HEK293 (cell line): ENCODE measurements around the gene BLOC1S6.

Experiments used
- CTCF ChIA-PET: fragments of 350-600 bp; formaldehyde crosslinking; extraction: SDS; loops from one replicate; lab custom pipeline; 2021; ENCODE audit warnings: antibody characterized with exemption; lab: Yijun Ruan, JAX
- POLR2A ChIA-PET: fragments of 300-600 bp; formaldehyde crosslinking; extraction: SDS; loops from one replicate; lab custom pipeline; 2020; ENCODE audit warnings: antibody characterized with exemption, inconsistent platforms; lab: Yijun Ruan, JAX
- H3K27ac ChIP-seq: fragments of 200-500 bp; sonication (Bioruptor generic); 2 replicates; pipeline ENCODE4 v1.5.1; 2014; ENCODE audit warnings: low read depth, low read length, control low read depth, inconsistent platforms; ENCODE audit errors: extremely low read depth
- H3K36me3 ChIP-seq, 2 experiments: fragments of 200-500 bp in 1 of 2; sonication (Bioruptor generic) in 1 of 2; 1 replicate in 1 of 2; 2 replicates in 1 of 2; pipeline ENCODE4 v1.5.1; 2014 to 2017; ENCODE audit warnings: inconsistent platforms in 2 of 2, low read length in 2 of 2; ENCODE audit not compliant: control insufficient read depth in 2 of 2, insufficient read depth in 1 of 2
- H3K4me1 ChIP-seq: fragments of 200-500 bp; sonication (Bioruptor generic); 2 replicates; pipeline ENCODE4 v1.5.1; 2014; ENCODE audit warnings: mild to moderate bottlenecking, low read length, inconsistent platforms; ENCODE audit not compliant: control insufficient read depth, insufficient read depth
- H3K4me3 ChIP-seq: 2 replicates; pipeline ENCODE4 v1.5.1; 2011; ENCODE audit warnings: low read depth, mild to moderate bottlenecking, control low read depth, low read length, moderate library complexity
- H3K9me3 ChIP-seq: fragments of 200-500 bp; sonication (Bioruptor generic); 2 replicates; pipeline ENCODE4 v1.5.1; 2014; ENCODE audit warnings: low read depth, low read length, inconsistent platforms; ENCODE audit not compliant: control insufficient read depth, insufficient read depth
- BCL11A ChIP-seq: fragments of 450-650 bp; formaldehyde crosslinking; IDR thresholded peaks from 2 replicates; pipeline ENCODE4 v1.5.1; 2016; ENCODE audit warnings: low read depth, missing biosample characterization, missing genetic modification characterization
- HOXD13 ChIP-seq: sonication (generic); formaldehyde crosslinking; IDR thresholded peaks from 2 replicates; pipeline ENCODE4 v1.8.0; 2022; ENCODE audit warnings: missing genetic modification reagents, borderline replicate concordance
- OSR2 ChIP-seq: fragments of 450-650 bp; formaldehyde crosslinking; IDR thresholded peaks from 2 replicates; pipeline ENCODE4 v1.5.1; 2016; ENCODE audit warnings: missing biosample characterization, missing genetic modification characterization
- PRDM1 ChIP-seq: fragments of 450-650 bp; formaldehyde crosslinking; IDR thresholded peaks from 2 replicates; pipeline ENCODE4; 2016; ENCODE audit warnings: missing biosample characterization, missing genetic modification characterization
- PRDM6 ChIP-seq: fragments of 450-650 bp; formaldehyde crosslinking; IDR thresholded peaks from 2 replicates; pipeline ENCODE4 v1.5.1; 2017; ENCODE audit warnings: missing biosample characterization, missing genetic modification characterization
- TCF7L2 ChIP-seq: IDR thresholded peaks from 2 replicates; pipeline ENCODE4 v1.6.1; 2011; ENCODE audit warnings: low read depth, mild to moderate bottlenecking, inconsistent platforms, low read length, moderate library complexity, borderline replicate concordance
- ZBTB11 ChIP-seq: fragments of 450-650 bp; formaldehyde crosslinking; conservative IDR thresholded peaks from 2 replicates; pipeline ENCODE4 v1.5.1; 2016; ENCODE audit warnings: low read depth, missing biosample characterization, missing genetic modification characterization
- ZBTB20 ChIP-seq: fragments of 450-650 bp; formaldehyde crosslinking; IDR thresholded peaks from 2 replicates; pipeline ENCODE4 v1.5.1; 2016; ENCODE audit warnings: missing biosample characterization, missing genetic modification characterization
- ZBTB49 ChIP-seq: fragments of 450-650 bp; formaldehyde crosslinking; IDR thresholded peaks from 2 replicates; pipeline ENCODE4 v1.5.1; 2016; ENCODE audit warnings: missing biosample characterization, missing genetic modification characterization, low read depth
- ZNF112 ChIP-seq: fragments of 450-650 bp; formaldehyde crosslinking; IDR thresholded peaks from 2 replicates; pipeline ENCODE4 v1.5.0; 2017; ENCODE audit warnings: missing biosample characterization, missing genetic modification characterization
- ZNF175 ChIP-seq: fragments of 450-650 bp; formaldehyde crosslinking; IDR thresholded peaks from 2 replicates; pipeline ENCODE4 v1.5.1; 2016; ENCODE audit warnings: missing biosample characterization, missing genetic modification characterization
- ZNF555 ChIP-seq: fragments of 450-650 bp; formaldehyde crosslinking; conservative IDR thresholded peaks from 2 replicates; pipeline ENCODE4 v1.5.1; 2017; ENCODE audit warnings: missing biosample characterization, mild to moderate bottlenecking, missing genetic modification characterization, inconsistent platforms
- ZNF596 ChIP-seq: fragments of 450-650 bp; IDR thresholded peaks from 2 replicates; pipeline ENCODE4 v1.5.0; 2018; ENCODE audit warnings: missing biosample characterization, mild to moderate bottlenecking, missing genetic modification characterization, moderate library complexity
- ZNF600 ChIP-seq: fragments of 450-650 bp; formaldehyde crosslinking; IDR thresholded peaks from 2 replicates; pipeline ENCODE4 v1.5.1; 2016; ENCODE audit warnings: missing biosample characterization, missing genetic modification characterization
- ZNF626 ChIP-seq: fragments of 450-650 bp; sonication (Bioruptor Pico); formaldehyde crosslinking; IDR thresholded peaks from 2 replicates; pipeline ENCODE4 v1.5.1; 2018; ENCODE audit warnings: missing biosample characterization, missing genetic modification characterization, inconsistent platforms
- ZNF791 ChIP-seq: fragments of 450-650 bp; formaldehyde crosslinking; IDR thresholded peaks from 2 replicates; pipeline ENCODE4 v1.5.1; 2016; ENCODE audit warnings: missing biosample characterization, missing genetic modification characterization
- TF ChIP-seq, protein P1 (sequence below): fragments of 450-650 bp; formaldehyde crosslinking; IDR thresholded peaks from 2 replicates; pipeline ENCODE4 v1.5.1; 2016; ENCODE audit warnings: missing biosample characterization, missing genetic modification characterization
- TF ChIP-seq, protein P2 (sequence below): fragments of 450-650 bp; formaldehyde crosslinking; IDR thresholded peaks from 2 replicates; pipeline ENCODE4 v1.5.0; 2017; ENCODE audit warnings: missing biosample characterization, missing genetic modification characterization, borderline replicate concordance
- TF ChIP-seq, protein P3 (sequence below): fragments of 450-650 bp; formaldehyde crosslinking; IDR thresholded peaks from 2 replicates; pipeline ENCODE4 v1.5.1; 2016; ENCODE audit warnings: missing biosample characterization, missing genetic modification characterization
- TF ChIP-seq, protein P4 (sequence below): fragments of 450-650 bp; formaldehyde crosslinking; IDR thresholded peaks from 2 replicates; pipeline ENCODE4 v1.5.1; 2016; ENCODE audit warnings: missing biosample characterization, missing genetic modification characterization

The BLOC1S6 gene

DNA sequence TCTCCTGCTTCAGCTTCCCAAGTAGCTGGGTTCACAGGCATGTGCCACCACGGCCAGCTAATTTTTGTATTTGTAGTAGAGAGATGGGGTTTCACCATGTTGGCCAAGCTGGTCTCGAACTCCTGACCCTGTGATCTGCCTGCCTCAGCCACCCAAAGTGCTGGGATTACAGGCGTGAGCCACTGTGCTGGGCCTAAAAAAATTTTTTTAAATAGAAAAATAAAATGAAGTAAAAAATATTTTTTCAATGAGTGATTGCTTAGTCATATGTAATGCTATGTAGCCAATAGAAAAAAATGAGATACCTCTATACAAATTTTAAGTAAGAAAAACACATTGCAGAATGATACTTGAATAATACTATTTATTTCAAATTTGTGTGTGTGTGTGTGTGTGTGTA is 36.7 kb upstream of the BLOC1S6 start:
- ChIA-PET CTCF (interaction anchor here (0.7 kb wide), 2 partner anchors 120 to 684 kb away, joined by 3 read pairs; no protein-coding TSS in a partner anchor), POLR2A (no interaction called here)
- Histone ChIP-seq H3K4me3 (no peak overlapping the region), H3K9me3 (no peaks in the 10 kb centered on the region), H3K27ac (no peak overlapping the region), H3K36me3 (no peaks in the 10 kb centered on the region), H3K4me1 (no peaks in the 10 kb centered on the region)
- TF ChIP-seq ZNF600 (tag by site-specific recombination) = no peak
- no peak for TF ChIP-seq PRDM6 (tag by site-specific recombination)
- TF ChIP-seq ZNF791 (tag by site-specific recombination) = no peak
- TF ChIP-seq, protein P1, sequence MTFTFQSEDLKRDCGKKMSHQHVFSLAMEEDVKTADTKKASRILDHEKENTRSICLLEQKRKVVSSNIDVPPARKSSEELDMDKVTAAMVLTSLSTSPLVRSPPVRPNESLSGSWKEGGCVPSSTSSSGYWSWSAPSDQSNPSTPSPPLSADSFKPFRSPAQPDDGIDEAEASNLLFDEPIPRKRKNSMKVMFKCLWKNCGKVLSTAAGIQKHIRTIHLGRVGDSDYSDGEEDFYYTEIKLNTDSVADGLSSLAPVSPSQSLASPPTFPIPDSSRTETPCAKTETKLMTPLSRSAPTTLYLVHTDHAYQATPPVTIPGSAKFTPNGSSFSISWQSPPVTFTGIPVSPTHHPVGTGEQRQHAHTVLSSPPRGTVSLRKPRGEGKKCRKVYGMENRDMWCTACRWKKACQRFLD (tag by site-specific recombination) = no peak
- TF ChIP-seq ZNF555 (tag by site-specific recombination) = no peak
- TF ChIP-seq, protein P2, sequence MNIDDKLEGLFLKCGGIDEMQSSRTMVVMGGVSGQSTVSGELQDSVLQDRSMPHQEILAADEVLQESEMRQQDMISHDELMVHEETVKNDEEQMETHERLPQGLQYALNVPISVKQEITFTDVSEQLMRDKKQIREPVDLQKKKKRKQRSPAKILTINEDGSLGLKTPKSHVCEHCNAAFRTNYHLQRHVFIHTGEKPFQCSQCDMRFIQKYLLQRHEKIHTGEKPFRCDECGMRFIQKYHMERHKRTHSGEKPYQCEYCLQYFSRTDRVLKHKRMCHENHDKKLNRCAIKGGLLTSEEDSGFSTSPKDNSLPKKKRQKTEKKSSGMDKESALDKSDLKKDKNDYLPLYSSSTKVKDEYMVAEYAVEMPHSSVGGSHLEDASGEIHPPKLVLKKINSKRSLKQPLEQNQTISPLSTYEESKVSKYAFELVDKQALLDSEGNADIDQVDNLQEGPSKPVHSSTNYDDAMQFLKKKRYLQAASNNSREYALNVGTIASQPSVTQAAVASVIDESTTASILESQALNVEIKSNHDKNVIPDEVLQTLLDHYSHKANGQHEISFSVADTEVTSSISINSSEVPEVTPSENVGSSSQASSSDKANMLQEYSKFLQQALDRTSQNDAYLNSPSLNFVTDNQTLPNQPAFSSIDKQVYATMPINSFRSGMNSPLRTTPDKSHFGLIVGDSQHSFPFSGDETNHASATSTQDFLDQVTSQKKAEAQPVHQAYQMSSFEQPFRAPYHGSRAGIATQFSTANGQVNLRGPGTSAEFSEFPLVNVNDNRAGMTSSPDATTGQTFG (tag by site-specific recombination) = no peak
- TF ChIP-seq ZNF626 (tag by site-specific recombination) = no peak
- TF ChIP-seq, protein P3, sequence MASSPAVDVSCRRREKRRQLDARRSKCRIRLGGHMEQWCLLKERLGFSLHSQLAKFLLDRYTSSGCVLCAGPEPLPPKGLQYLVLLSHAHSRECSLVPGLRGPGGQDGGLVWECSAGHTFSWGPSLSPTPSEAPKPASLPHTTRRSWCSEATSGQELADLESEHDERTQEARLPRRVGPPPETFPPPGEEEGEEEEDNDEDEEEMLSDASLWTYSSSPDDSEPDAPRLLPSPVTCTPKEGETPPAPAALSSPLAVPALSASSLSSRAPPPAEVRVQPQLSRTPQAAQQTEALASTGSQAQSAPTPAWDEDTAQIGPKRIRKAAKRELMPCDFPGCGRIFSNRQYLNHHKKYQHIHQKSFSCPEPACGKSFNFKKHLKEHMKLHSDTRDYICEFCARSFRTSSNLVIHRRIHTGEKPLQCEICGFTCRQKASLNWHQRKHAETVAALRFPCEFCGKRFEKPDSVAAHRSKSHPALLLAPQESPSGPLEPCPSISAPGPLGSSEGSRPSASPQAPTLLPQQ (tag by site-specific recombination) = no peak
- no peak for TF ChIP-seq ZNF596 (tag by site-specific recombination)
- TF ChIP-seq OSR2 (tag by site-specific recombination) = no peak
- TF ChIP-seq ZNF175 (tag by site-specific recombination) = no peak
- no peak for TF ChIP-seq ZBTB20 (tag by site-specific recombination)
- no peak for TF ChIP-seq HOXD13 (CRISPR knock-in tag)
- no peak for TF ChIP-seq ZBTB11 (tag by site-specific recombination)
- TF ChIP-seq, protein P4, sequence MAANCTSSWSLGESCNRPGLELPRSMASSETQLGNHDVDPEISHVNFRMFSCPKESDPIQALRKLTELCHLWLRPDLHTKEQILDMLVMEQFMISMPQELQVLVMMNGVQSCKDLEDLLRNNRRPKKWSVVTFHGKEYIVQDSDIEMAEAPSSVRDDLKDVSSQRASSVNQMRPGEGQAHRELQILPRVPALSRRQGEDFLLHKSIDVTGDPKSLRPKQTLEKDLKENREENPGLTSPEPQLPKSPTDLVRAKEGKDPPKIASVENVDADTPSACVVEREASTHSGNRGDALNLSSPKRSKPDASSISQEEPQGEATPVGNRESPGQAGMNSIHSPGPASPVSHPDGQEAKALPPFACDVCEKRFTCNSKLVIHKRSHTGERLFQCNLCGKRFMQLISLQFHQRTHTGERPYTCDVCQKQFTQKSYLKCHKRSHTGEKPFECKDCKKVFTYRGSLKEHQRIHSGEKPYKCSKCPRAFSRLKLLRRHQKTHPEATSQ = no peak
- TF ChIP-seq BCL11A (tag by site-specific recombination) = no peak
- TF ChIP-seq PRDM1 (tag by site-specific recombination) = no peak
- no peak for TF ChIP-seq ZNF112
- TF ChIP-seq ZBTB49 = no peak
- TF ChIP-seq TCF7L2 = no peak
